Epithelial cell of proximal tubule (primary cell): ENCODE measurements around the gene NAV3. TPM values are rescaled to one million over a fixed set of nuclear protein-coding genes. Genes with fewer than 3 reads are reported as not detected.

Experiments used
- DNase-seq: peaks from one replicate; pipeline ENCODE4 v3.0.0-alpha.2; 2011; ENCODE audit warnings: low read depth
- H3K4me3 ChIP-seq: 2 replicates; pipeline ENCODE4 v1.5.1; 2011; ENCODE audit warnings: low read depth, mild to moderate bottlenecking, low read length
- total RNA-seq: library from RNA; depleted of rRNA; stranded (reverse); fragments of >200 nt; gene quantifications from 2 replicates; pipeline ENCODE4 v1.2.3, GENCODE V29; 2015
- TF ChIP-seq, protein P1 (sequence below): conservative IDR thresholded peaks from 2 replicates; pipeline ENCODE4 v1.5.1; 2012; ENCODE audit warnings: low read depth, mild to moderate bottlenecking, low read length

NAV3 gene
- total RNA-seq, 1 donor from 2014 or later = 15.5 TPM

DNA sequence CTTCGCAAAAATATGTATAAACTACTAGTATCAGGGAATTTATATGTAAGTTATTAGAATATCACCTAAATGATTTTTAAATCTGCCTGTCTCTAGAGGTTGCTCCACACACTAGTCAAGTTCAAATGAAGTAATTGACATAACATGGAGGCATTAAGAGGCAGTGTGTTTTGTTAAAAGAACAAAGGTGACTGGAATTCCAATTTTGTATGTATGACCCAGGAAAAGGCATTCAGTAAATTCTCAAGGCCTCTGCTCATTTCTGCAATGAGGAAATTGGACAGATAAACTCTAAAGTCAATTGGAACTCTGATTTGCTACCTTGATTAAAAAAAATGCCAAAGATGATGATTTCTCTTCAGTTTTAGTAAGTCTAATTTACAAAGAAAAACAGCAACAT, 117.1 kb downstream of the NAV3 start:
- TF ChIP-seq, protein P1, sequence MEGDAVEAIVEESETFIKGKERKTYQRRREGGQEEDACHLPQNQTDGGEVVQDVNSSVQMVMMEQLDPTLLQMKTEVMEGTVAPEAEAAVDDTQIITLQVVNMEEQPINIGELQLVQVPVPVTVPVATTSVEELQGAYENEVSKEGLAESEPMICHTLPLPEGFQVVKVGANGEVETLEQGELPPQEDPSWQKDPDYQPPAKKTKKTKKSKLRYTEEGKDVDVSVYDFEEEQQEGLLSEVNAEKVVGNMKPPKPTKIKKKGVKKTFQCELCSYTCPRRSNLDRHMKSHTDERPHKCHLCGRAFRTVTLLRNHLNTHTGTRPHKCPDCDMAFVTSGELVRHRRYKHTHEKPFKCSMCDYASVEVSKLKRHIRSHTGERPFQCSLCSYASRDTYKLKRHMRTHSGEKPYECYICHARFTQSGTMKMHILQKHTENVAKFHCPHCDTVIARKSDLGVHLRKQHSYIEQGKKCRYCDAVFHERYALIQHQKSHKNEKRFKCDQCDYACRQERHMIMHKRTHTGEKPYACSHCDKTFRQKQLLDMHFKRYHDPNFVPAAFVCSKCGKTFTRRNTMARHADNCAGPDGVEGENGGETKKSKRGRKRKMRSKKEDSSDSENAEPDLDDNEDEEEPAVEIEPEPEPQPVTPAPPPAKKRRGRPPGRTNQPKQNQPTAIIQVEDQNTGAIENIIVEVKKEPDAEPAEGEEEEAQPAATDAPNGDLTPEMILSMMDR = no peak
- DNase-seq = no peak
- H3K4me3 ChIP-seq = no peak overlapping the region

DNA sequence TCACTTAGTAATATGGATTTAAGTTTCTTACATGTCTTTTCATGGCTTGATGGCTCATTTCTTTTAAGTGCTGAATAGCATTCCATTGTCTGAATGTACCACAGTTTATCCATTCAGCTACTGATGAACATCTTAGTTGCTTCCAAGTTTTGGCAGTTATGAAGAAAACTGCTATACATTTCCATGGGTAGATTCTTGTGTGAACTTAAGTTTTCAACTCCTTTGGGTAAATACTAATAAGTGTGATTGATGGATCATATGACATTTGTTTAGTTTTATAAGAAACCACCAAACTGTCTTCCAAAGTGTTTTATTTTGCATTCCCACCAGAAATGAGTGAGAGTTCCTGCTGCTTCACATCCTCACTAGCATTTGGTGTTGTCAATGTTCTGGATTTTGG, 119.2 kb downstream of the NAV3 start:
- H3K4me3 ChIP-seq = no peak overlapping the region
- TF ChIP-seq, protein P1 = no peak
- DNase-seq = no peak

DNA sequence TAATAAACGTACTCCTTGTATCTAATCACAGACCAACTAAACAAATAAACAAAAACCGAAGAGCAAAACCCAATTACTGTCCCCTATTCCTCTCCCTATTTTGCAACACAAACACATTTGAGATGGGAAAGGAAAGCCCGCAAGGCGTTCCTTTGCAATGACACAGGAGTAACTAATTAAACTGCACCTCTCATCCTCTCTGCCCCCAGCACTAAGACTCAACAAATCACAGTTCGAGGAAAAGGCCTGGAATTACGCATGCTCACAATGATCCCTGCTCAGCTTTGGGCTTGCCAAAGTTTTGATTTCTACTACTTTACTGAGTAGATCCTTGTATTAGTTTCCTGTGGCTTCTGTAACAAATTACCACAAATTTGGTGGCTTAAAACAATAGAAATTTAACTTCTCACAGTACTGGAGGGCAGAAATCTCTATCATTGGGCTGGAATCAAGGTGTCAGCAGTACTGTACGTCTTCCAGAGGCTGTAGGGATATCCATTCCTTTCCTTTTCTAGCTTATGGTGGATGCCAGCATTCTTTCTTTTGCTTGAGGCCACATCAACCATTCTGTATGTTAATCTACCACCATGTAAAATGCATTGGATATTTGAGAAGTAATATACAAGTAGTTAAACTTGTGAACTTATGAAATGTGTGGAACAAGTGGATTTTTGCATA, 123.0 kb downstream of the NAV3 start:
- DNase-seq = no peak
- H3K4me3 ChIP-seq = no peak overlapping the region
- TF ChIP-seq, protein P1 = no peak

DNA sequence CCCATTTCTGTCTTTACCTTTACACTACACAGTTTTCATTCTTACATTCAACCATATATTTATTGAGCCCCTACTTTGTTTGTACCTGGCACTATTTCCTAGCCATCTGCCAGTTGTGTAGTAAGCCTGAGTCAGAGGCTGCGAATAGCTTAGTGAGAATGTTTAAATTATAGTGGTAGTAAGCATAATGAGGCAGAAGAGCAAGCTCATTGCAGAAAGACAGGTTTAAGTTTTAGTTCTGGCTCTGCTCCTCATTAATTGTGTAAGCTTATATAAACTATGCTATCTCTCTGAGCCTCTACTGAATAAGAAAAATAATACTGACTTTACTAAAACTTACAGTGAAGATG, 123.5 kb downstream of the NAV3 start:
- TF ChIP-seq, protein P1 = no peak
- no peak overlapping the region for H3K4me3 ChIP-seq
- no peak for DNase-seq

DNA sequence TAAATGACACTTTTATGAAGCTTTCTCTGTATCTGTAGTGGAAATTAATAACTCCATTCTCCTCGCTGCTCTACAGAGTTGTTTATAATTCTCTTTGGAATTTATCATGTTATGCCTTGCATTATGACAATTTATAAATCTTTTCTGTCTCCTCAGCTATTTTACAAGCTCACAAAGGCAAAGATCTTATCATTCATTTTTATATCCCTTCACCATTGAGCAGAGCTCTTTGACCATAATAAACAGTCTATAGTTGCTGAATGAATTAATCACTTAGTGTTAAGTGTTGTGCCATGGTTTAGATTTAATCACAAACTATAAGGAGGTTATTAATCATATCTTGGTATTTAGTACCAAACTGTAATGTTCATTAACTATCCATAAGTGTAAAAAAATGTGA, 126.4 kb downstream of the NAV3 start:
- no peak for DNase-seq
- TF ChIP-seq, protein P1 = no peak
- H3K4me3 ChIP-seq = no peak overlapping the region

DNA sequence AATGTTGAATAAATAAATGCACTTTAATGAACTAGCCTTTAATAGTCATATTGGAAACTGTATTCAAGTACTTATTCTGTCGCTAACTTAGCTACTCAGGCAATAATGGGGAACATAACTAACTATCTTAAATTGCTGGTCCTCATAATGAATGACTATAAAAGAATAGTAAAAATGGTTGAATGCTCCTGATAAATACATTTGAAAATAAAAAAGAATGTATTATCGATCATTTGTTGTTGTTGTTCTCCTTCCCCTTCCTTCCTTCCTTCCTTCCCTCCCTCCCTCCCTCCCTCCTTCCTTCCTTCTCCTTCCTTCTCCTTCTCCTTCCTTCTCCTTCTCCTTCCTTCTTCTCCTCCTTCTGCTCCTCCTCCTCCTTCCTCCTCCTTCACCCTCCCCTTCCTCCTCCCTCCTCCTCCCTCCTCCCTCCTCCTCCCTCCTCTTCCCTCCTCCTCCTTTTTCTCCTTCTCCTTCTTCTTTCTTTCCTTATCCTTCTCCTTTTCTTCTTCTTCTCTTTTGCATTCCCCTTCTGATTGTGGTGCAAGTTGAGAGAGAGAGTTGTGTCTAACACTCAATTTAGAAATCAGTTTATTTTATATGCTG, 133.0 kb downstream of the NAV3 start:
- no peak for DNase-seq
- TF ChIP-seq, protein P1 = no peak
- H3K4me3 ChIP-seq = no peak overlapping the region

DNA sequence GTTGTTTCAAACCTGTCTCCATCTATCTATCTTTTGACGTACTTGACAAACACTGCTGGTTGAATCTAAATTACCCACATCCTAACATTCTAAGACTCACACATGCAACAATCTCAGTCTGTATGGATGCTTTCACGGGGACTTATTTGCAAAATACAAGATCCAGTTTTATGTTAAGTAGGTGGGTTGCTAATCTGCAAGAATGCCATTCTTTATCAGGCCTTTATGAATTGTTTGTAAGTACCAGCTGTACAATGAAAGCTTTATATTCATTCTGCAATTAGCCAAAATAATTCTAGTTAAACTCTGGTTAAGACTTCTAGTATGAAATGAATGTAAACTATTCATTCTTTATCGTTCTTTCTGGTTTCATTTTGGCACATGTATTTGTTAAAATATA, 135.1 kb downstream of the NAV3 start:
- DNase-seq = no peak
- H3K4me3 ChIP-seq = no peak overlapping the region
- TF ChIP-seq, protein P1 = no peak
